DND-41 (cell line): ENCODE results near the gene CYP11A1.

Experiments
- ATAC-seq: fragments of 200-7000 bp; cut with Tn5 transposase; 3 replicates; pipeline ENCODE4 v1.9.1; 2021; ENCODE audit warnings: low read depth; ENCODE audit not compliant: insufficient read depth
- DNase-seq: peaks from one replicate; pipeline ENCODE4 v3.0.0-alpha.2; 2020
- H2AFZ ChIP-seq: 2 replicates; pipeline ENCODE4 v1.6.0; 2012; ENCODE audit warnings: low read depth, low read length
- H3K27ac ChIP-seq: 2 replicates; pipeline ENCODE4 v1.5.1; 2012; ENCODE audit warnings: low read length, inconsistent platforms
- H3K27me3 ChIP-seq: fragments of 200-600 bp; sonication (generic); 2 replicates; pipeline ENCODE4 v1.6.0; 2012; ENCODE audit warnings: low read length, mild to moderate bottlenecking, inconsistent platforms; ENCODE audit not compliant: insufficient read depth, poor library complexity
- H3K36me3 ChIP-seq: 2 replicates; pipeline ENCODE4 v1.5.1; 2012; ENCODE audit warnings: low read length, inconsistent platforms; ENCODE audit not compliant: insufficient read depth
- H3K4me1 ChIP-seq: 2 replicates; pipeline ENCODE4 v1.5.1; 2012; ENCODE audit warnings: mild to moderate bottlenecking, low read length; ENCODE audit not compliant: insufficient read depth
- H3K4me2 ChIP-seq: 2 replicates; pipeline ENCODE4 v1.6.0; 2012; ENCODE audit warnings: mild to moderate bottlenecking, moderate library complexity, low read length, inconsistent platforms; ENCODE audit not compliant: insufficient read depth
- H3K4me3 ChIP-seq, 2 experiments: fragments of 200-600 bp in 1 of 2; shearing (Covaris generic) in 1 of 2; 2 replicates each; pipeline ENCODE4 v1.5.1; 2012 to 2016; ENCODE audit warnings: inconsistent platforms in 2 of 2, low read length in 2 of 2, mild to moderate bottlenecking in 2 of 2, low read depth in 1 of 2, moderate library complexity in 1 of 2
- H3K79me2 ChIP-seq: 2 replicates; pipeline ENCODE4 v1.6.0; 2012; ENCODE audit warnings: low read length, inconsistent platforms; ENCODE audit not compliant: insufficient read depth
- H3K9ac ChIP-seq: 2 replicates; pipeline ENCODE4 v1.6.0; 2012; ENCODE audit warnings: low read depth, mild to moderate bottlenecking, inconsistent platforms, low read length, moderate library complexity
- H3K9me3 ChIP-seq: 2 replicates; pipeline ENCODE4 v1.5.1; 2012; ENCODE audit warnings: low read length, moderate library complexity, mild to moderate bottlenecking, inconsistent platforms; ENCODE audit not compliant: insufficient read depth, severe bottlenecking
- H4K20me1 ChIP-seq: 2 replicates; pipeline ENCODE4 v1.6.0; 2012; ENCODE audit warnings: low read length; ENCODE audit not compliant: insufficient read depth
- CTCF ChIP-seq: IDR thresholded peaks from 2 replicates; pipeline ENCODE4 v1.5.1; 2012; ENCODE audit warnings: borderline replicate concordance, low read length, moderate library complexity, mild to moderate bottlenecking; ENCODE audit not compliant: poor library complexity, severe bottlenecking; ENCODE audit errors: extremely low read depth
- EZH2 ChIP-seq: IDR thresholded peaks from 3 replicates; pipeline ENCODE4 v1.6.1; 2012; ENCODE audit warnings: borderline replicate concordance, low read depth, mild to moderate bottlenecking, moderate library complexity, low read length, inconsistent platforms; ENCODE audit not compliant: severe bottlenecking

CYP11A1 gene

GRCh38 chr15:74381190-74381453 is 13.7 kb upstream of the CYP11A1 start:
- H3K9ac ChIP-seq = no peak overlapping the region
- ATAC-seq (no peak), DNase-seq (no peak)
- no peaks in the 10 kb centered on the region for H3K79me2 ChIP-seq
- no peaks in the 10 kb centered on the region for H4K20me1 ChIP-seq
- H3K4me3 ChIP-seq = no peak overlapping the region
- H3K9me3 ChIP-seq = no peaks in the 10 kb centered on the region
- peaks cover 19% of the 10 kb centered on the region for H3K4me1 ChIP-seq
- no peak overlapping the region for H3K27ac ChIP-seq
- H2AFZ ChIP-seq = no peak overlapping the region
- H3K4me2 ChIP-seq = no peak overlapping the region
- no peaks in the 10 kb centered on the region for H3K27me3 ChIP-seq
- H3K36me3 ChIP-seq = no peaks in the 10 kb centered on the region
- TF ChIP-seq CTCF = no peak
- no peak for TF ChIP-seq EZH2

DNA sequence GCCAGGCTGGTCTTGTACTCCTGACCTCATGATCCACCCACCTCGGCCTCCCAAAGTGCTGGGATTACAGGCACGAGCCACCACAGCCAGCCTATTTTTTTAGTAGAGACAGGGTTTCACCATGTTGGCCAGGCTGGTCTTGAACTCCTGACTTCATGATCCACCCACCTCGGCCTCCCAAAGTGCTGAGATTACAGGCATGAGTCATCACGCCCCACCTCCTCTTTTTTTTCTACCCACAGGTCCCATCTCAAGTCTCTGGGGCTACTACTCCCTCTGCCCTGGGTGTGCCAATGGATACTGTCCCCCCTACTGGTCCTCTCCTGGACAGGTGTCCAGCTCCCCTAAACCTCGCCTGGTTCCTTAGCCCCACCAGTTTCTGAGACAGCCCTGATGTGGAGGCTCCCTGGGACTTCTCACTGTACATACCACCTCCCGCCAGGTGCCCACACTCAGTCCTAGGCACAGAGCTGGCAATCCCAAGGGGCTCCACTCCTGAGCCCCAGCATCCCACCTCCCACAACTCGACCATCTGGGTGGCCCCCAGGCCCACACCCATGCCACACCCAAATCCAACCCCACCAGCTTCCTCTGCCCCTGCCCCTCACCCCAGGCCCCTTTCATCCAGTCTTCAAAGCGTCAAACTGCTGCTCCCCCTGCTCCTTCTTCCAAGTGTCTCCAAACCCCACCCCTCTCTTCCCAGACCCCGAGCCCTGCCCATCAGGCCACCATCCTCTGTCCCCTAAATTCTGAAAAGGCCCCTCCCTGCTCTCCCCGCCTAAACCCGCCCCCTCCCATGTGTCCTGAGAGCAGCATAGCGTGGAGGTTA is 13.1 kb upstream of the CYP11A1 start:
- Histone ChIP-seq H3K4me3 (no peak overlapping the region), H3K9ac (no peak overlapping the region), H3K27ac (no peak overlapping the region), H3K4me2 (no peak overlapping the region), H3K27me3 (no peaks in the 10 kb centered on the region), H2AFZ (no peak overlapping the region), H3K36me3 (no peaks in the 10 kb centered on the region), H3K4me1 (peaks cover 19% of the 10 kb centered on the region), H4K20me1 (no peaks in the 10 kb centered on the region), H3K9me3 (no peaks in the 10 kb centered on the region), H3K79me2 (no peaks in the 10 kb centered on the region)
- DNase-seq = no peak
- TF ChIP-seq EZH2 = no peak
- ATAC-seq = no peak

DNA sequence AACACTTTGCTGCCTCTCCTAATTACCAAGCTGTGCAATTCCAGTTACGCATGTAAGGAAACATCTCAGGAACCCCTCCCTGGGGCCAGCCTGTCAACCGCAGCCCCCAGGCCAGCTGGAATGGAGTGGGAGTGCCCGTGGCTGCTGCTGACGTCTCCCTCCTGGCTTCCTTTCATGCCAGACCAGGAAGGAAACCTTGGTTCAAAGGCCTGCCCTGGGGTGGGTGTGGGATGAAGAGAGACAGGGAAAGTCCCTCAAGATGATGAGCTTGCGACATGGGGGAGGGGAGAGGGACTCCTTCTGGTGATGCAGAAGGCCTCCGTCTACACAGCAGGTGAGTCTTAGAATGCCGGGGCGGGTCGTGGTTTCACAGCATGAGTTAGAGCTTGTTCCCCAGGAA is 11.4 kb upstream of the CYP11A1 start:
- no peak overlapping the region for H3K27ac ChIP-seq
- ATAC-seq = no peak
- H3K27me3 ChIP-seq = no peaks in the 10 kb centered on the region
- H3K9ac ChIP-seq = no peak overlapping the region
- no peaks in the 10 kb centered on the region for H3K36me3 ChIP-seq
- H3K79me2 ChIP-seq = no peaks in the 10 kb centered on the region
- TF ChIP-seq EZH2 = no peak
- no peak for TF ChIP-seq CTCF
- no peak overlapping the region for H2AFZ ChIP-seq
- no peak for DNase-seq
- H3K4me3 ChIP-seq = no peak overlapping the region
- H3K4me1 ChIP-seq = peaks cover 27% of the 10 kb centered on the region
- no peaks in the 10 kb centered on the region for H3K9me3 ChIP-seq
- no peak overlapping the region for H3K4me2 ChIP-seq
- no peaks in the 10 kb centered on the region for H4K20me1 ChIP-seq

DNA sequence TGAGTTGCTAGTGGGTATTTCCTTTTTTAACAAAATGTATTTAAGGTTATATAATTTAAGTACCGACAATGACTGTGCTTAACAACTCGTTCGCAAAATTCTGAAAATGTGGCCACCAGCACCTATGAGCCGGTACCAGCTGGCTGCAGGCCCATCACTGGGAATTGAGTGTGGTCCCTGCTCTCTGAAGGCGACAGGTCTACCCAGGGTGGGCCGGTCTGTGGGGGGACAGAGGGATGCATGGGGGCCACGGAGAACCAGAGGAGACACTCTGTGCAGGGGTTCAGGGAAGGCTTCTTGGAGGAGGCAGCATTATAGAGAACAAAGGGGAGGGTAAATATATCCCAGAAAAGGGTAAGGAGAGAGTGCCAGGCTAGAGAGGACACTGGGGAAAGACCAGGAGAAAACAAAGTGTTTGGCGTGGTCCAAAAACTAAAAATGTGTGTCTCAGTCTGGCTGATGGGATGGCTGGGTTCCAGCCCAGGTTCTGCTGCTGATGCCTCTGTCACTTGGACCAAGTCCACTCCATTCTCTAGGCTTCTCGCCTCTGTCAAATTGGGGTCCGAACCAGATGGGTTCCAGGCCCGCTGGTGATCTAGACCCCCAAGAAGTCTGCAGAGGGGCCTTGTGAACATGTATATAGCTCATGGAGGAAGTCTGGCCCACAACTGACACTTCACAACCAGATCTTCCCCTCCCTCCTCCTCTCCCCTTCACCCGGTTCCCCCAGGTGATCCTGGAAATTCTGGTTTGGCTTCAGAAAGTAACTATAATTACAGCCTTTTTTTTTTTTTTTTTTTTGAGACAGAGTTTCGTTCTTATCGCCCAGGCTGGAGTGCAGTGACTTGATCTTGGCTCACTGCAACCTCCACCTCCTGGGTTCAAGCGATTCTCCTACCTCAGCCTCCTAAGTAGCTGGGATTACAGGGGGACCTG is 10.7 kb upstream of the CYP11A1 start:
- no peak for DNase-seq
- Histone ChIP-seq H3K9me3 (no peaks in the 10 kb centered on the region), H4K20me1 (no peaks in the 10 kb centered on the region), H3K27ac (no peak overlapping the region), H2AFZ (no peak overlapping the region), H3K79me2 (no peaks in the 10 kb centered on the region), H3K27me3 (peaks cover 4% of the 10 kb centered on the region), H3K4me3 (no peak overlapping the region), H3K36me3 (no peaks in the 10 kb centered on the region), H3K9ac (no peak overlapping the region), H3K4me1 (peaks cover 31% of the 10 kb centered on the region), H3K4me2 (no peak overlapping the region)
- ATAC-seq = no peak
- TF ChIP-seq CTCF (no peak), EZH2 (no peak)
